ENCODE results near the gene ANKFY1. TPM values are rescaled to one million over a fixed set of nuclear protein-coding genes. Genes with fewer than 3 reads are reported as not detected.
"Not testable (repeated sequence)": the region's sequence is repeated elsewhere in the genome, so short reads cannot be mapped to it uniquely, and the experiment has no call there.

The ANKFY1 gene
- total and polyA plus RNA-seq, 2 experiments from 2014 or later, result 20.1 to 24.2 TPM

- 96% methylated on average over 15 of the region's 15 CpGs for WGBS, 2 experiments (ENCODE audit: low coverage in 1 of 2, low lambda C conversion rate in 2 of 2, missing lambda C conversion rate in 2 of 2)
- in situ Hi-C loops (cut with MboI), result no loop called here
These were observed 69.0 kb downstream of the ANKFY1 start for GRCh38 chr17:4194796-4195195.

GRCh38 chr17:4190791-4191190 lies 73.0 kb downstream of the ANKFY1 start:
- H3K79me2 ChIP-seq (ENCODE audit: insufficient read depth); in situ Hi-C loops (cut with MboI); H3K27me3 ChIP-seq (replicated peaks; ENCODE audit: insufficient read depth); H3K9me2 ChIP-seq (ENCODE audit: insufficient read depth); H3F3A ChIP-seq (ENCODE audit: insufficient read depth); H3K4me1 ChIP-seq (ENCODE audit: insufficient read depth); DNase-seq; H3K4me2 ChIP-seq (ENCODE audit: unreplicated experiment); H3K4me3 ChIP-seq; H3K9ac ChIP-seq; H3K9me3 ChIP-seq (ENCODE audit: low read depth); H2AFZ ChIP-seq; H4K20me1 ChIP-seq (ENCODE audit: insufficient read depth); H3K27ac ChIP-seq: not testable (repeated sequence)
- WGBS, 2 experiments (ENCODE audit: low coverage in 1 of 2, low lambda C conversion rate in 2 of 2, missing lambda C conversion rate in 2 of 2), result 59 to 62% methylated on average over 7 of the region's 7 CpGs
- peaks cover 12% of the 10 kb centered on the region; the same call in 1 of the 2 replicates for H3K36me3 ChIP-seq (ENCODE audit: low read depth)

More at GRCh38 chr17:4194796-4195195, 69.0 kb downstream of the ANKFY1 start:
- no peaks in the 10 kb centered on the region for H3K9me2 ChIP-seq (ENCODE audit: insufficient read depth)
- no peak overlapping the region for H3K27ac ChIP-seq
- no peaks in the 10 kb centered on the region for H4K20me1 ChIP-seq (ENCODE audit: insufficient read depth)
- no peak for DNase-seq
- H3K36me3 ChIP-seq (ENCODE audit: low read depth), result peaks cover 17% of the 10 kb centered on the region; the same call in 1 of the 2 replicates
- H3K9me3 ChIP-seq (ENCODE audit: low read depth), result no peaks in the 10 kb centered on the region
- no peak for TF ChIP-seq EZH2 (IDR thresholded peaks at IDR 0.05; ENCODE audit: insufficient read depth, poor library complexity, severe bottlenecking)
- no peak for TF ChIP-seq EZH2phosphoT487 (IDR thresholded peaks at IDR 0.05; ENCODE audit: insufficient read depth, low read depth)
- H3K4me1 ChIP-seq (ENCODE audit: insufficient read depth), result peaks cover 8% of the 10 kb centered on the region
- no peak overlapping the region for H3K4me3 ChIP-seq
- H3K9ac ChIP-seq, result no peak overlapping the region
- no peaks in the 10 kb centered on the region for H3K27me3 ChIP-seq (replicated peaks; ENCODE audit: insufficient read depth)
- no peaks in the 10 kb centered on the region for H3K79me2 ChIP-seq (ENCODE audit: insufficient read depth)
- no peak overlapping the region for H2AFZ ChIP-seq
- no peaks in the 10 kb centered on the region for H3F3A ChIP-seq (ENCODE audit: insufficient read depth)
- H3K4me2 ChIP-seq (ENCODE audit: unreplicated experiment), result no peak overlapping the region

GRCh38 chr17:4189280-4189679 lies 74.5 kb downstream of the ANKFY1 start:
- 95 to 96% methylated on average over 10 of the region's 10 CpGs for WGBS, 2 experiments (ENCODE audit: low coverage in 1 of 2, low lambda C conversion rate in 2 of 2, missing lambda C conversion rate in 2 of 2)
- peaks cover 6% of the 10 kb centered on the region; the same call in 1 of the 2 replicates for H3K36me3 ChIP-seq (ENCODE audit: low read depth)
- H2AFZ ChIP-seq, result no peak overlapping the region
- no peaks in the 10 kb centered on the region for H3K27me3 ChIP-seq (replicated peaks; ENCODE audit: insufficient read depth)
- no peaks in the 10 kb centered on the region for H3K9me2 ChIP-seq (ENCODE audit: insufficient read depth)
- no peak overlapping the region for H3K4me2 ChIP-seq (ENCODE audit: unreplicated experiment)
- DNase-seq, result no peak
- H3K9me3 ChIP-seq (ENCODE audit: low read depth), result no peaks in the 10 kb centered on the region
- in situ Hi-C loops (cut with MboI), result no loop called here
- H3K27ac ChIP-seq, result no peak overlapping the region
- no peaks in the 10 kb centered on the region for H3F3A ChIP-seq (ENCODE audit: insufficient read depth)
- no peak overlapping the region for H3K9ac ChIP-seq
- H3K4me1 ChIP-seq (ENCODE audit: insufficient read depth), result no peaks in the 10 kb centered on the region
- no peak for TF ChIP-seq EZH2 (IDR thresholded peaks at IDR 0.05; ENCODE audit: insufficient read depth, poor library complexity, severe bottlenecking)
- TF ChIP-seq EZH2phosphoT487 (IDR thresholded peaks at IDR 0.05; ENCODE audit: insufficient read depth, low read depth), result no peak
- no peak overlapping the region for H3K4me3 ChIP-seq
- H4K20me1 ChIP-seq (ENCODE audit: insufficient read depth), result no peaks in the 10 kb centered on the region
- H3K79me2 ChIP-seq (ENCODE audit: insufficient read depth), result no peaks in the 10 kb centered on the region

- H4K20me1 ChIP-seq (ENCODE audit: insufficient read depth), result no peaks in the 10 kb centered on the region
- H3K9me2 ChIP-seq (ENCODE audit: insufficient read depth), result no peaks in the 10 kb centered on the region
- WGBS, 2 experiments (ENCODE audit: low coverage in 1 of 2, low lambda C conversion rate in 2 of 2, missing lambda C conversion rate in 2 of 2), result 97 to 98% methylated on average over 9 of the region's 9 CpGs
- peaks cover 7% of the 10 kb centered on the region; the same call in 1 of the 2 replicates for H3K36me3 ChIP-seq (ENCODE audit: low read depth)
- H3K4me3 ChIP-seq, result no peak overlapping the region
- no peaks in the 10 kb centered on the region for H3K9me3 ChIP-seq (ENCODE audit: low read depth)
- H3K27ac ChIP-seq, result no peak overlapping the region
- no peaks in the 10 kb centered on the region for H3K79me2 ChIP-seq (ENCODE audit: insufficient read depth)
- no peak for DNase-seq
- no peaks in the 10 kb centered on the region for H3K4me1 ChIP-seq (ENCODE audit: insufficient read depth)
- TF ChIP-seq EZH2phosphoT487 (IDR thresholded peaks at IDR 0.05; ENCODE audit: insufficient read depth, low read depth) (no peak), EZH2 (IDR thresholded peaks at IDR 0.05; ENCODE audit: insufficient read depth, poor library complexity, severe bottlenecking) (no peak)
- no peak overlapping the region for H3K4me2 ChIP-seq (ENCODE audit: unreplicated experiment)
- in situ Hi-C loops (cut with MboI), result no loop called here
- no peak overlapping the region for H3K9ac ChIP-seq
- no peaks in the 10 kb centered on the region for H3F3A ChIP-seq (ENCODE audit: insufficient read depth)
- no peak overlapping the region for H2AFZ ChIP-seq
- no peaks in the 10 kb centered on the region for H3K27me3 ChIP-seq (replicated peaks; ENCODE audit: insufficient read depth)
These were observed 75.7 kb downstream of the ANKFY1 start for GRCh38 chr17:4188076-4188475.

- Histone ChIP-seq H4K20me1 (ENCODE audit: insufficient read depth) (no peaks in the 10 kb centered on the region), H3K9ac (no peak overlapping the region), H3K27me3 (replicated peaks; ENCODE audit: insufficient read depth) (no peaks in the 10 kb centered on the region), H3K4me2 (ENCODE audit: unreplicated experiment) (no peak overlapping the region), H3K27ac (no peak overlapping the region), H3K4me3 (no peak overlapping the region), H3K36me3 (ENCODE audit: low read depth) (peaks cover 11% of the 10 kb centered on the region; the same call in 1 of the 2 replicates), H3K79me2 (ENCODE audit: insufficient read depth) (no peaks in the 10 kb centered on the region), H3K4me1 (ENCODE audit: insufficient read depth) (no peaks in the 10 kb centered on the region), H3K9me3 (ENCODE audit: low read depth) (no peaks in the 10 kb centered on the region), H3K9me2 (ENCODE audit: insufficient read depth) (no peaks in the 10 kb centered on the region), H3F3A (ENCODE audit: insufficient read depth) (no peaks in the 10 kb centered on the region), H2AFZ (no peak overlapping the region)
- DNase-seq, result no peak
- TF ChIP-seq EZH2 (IDR thresholded peaks at IDR 0.05; ENCODE audit: insufficient read depth, poor library complexity, severe bottlenecking) (no peak), EZH2phosphoT487 (IDR thresholded peaks at IDR 0.05; ENCODE audit: insufficient read depth, low read depth) (no peak)
- in situ Hi-C loops (cut with MboI), result no loop called here
- 92 to 95% methylated on average over 6 of the region's 6 CpGs for WGBS, 2 experiments (ENCODE audit: low coverage in 1 of 2, low lambda C conversion rate in 2 of 2, missing lambda C conversion rate in 2 of 2)
These were observed 76.7 kb downstream of the ANKFY1 start for GRCh38 chr17:4187076-4187475.
